RWPE2 (cell line): Measurements from ENCODE around the gene COX8C.

Experiments used
- ATAC-seq: fragments of 200-7000 bp; cut with Tn5 transposase; 3 replicates; pipeline ENCODE4 v1.9.1; 2021; ENCODE audit warnings: low read depth
- DNase-seq: peaks from one replicate; pipeline ENCODE4 v3.0.0-alpha.2; 2020; ENCODE audit warnings: low spot score
- H3K27ac ChIP-seq: fragments of 450-650 bp; 2 replicates; pipeline ENCODE4 v1.5.1; 2017; ENCODE audit warnings: mild to moderate bottlenecking; ENCODE audit not compliant: poor library complexity, severe bottlenecking
- H3K27me3 ChIP-seq: fragments of 250-450 bp; sonication (Bioruptor Pico); 2 replicates; pipeline ENCODE4 v1.5.1; 2021; ENCODE audit warnings: mild to moderate bottlenecking, moderate library complexity; ENCODE audit not compliant: insufficient read depth, poor library complexity, severe bottlenecking
- H3K36me3 ChIP-seq: fragments of 250-450 bp; sonication (Bioruptor Pico); 2 replicates; pipeline ENCODE4 v1.5.1; 2020; ENCODE audit warnings: low read depth, mild to moderate bottlenecking, moderate library complexity
- H3K4me1 ChIP-seq: fragments of 250-450 bp; sonication (Bioruptor Pico); 2 replicates; pipeline ENCODE4 v1.5.1; 2021; ENCODE audit warnings: mild to moderate bottlenecking, moderate library complexity; ENCODE audit not compliant: insufficient read depth, poor library complexity, severe bottlenecking
- H3K4me3 ChIP-seq: fragments of 250-450 bp; sonication (Bioruptor Pico); 2 replicates; pipeline ENCODE4 v1.5.1; 2021; ENCODE audit warnings: mild to moderate bottlenecking, moderate library complexity; ENCODE audit not compliant: severe bottlenecking
- H3K9me3 ChIP-seq: fragments of 250-450 bp; sonication (Bioruptor Pico); 2 replicates; pipeline ENCODE4 v1.5.1; 2021; ENCODE audit warnings: mild to moderate bottlenecking, moderate library complexity; ENCODE audit not compliant: severe bottlenecking
- CTCF ChIP-seq: fragments of 450-650 bp; IDR thresholded peaks from one replicate; pipeline ENCODE4 v1.5.1; 2017; ENCODE audit warnings: mild to moderate bottlenecking, moderate library complexity; ENCODE audit not compliant: poor library complexity, severe bottlenecking

The COX8C gene

GRCh38 chr14:93302688-93303581, 44.0 kb upstream of the COX8C start:
- peak overlapping the region; percentile 68 for H3K27ac ChIP-seq
- ATAC-seq (no peak), DNase-seq (no peak)
- H3K4me3 ChIP-seq, result no peak overlapping the region
- no peaks in the 10 kb centered on the region for H3K27me3 ChIP-seq
- no peaks in the 10 kb centered on the region; the same call in 1 of the 2 replicates for H3K36me3 ChIP-seq
- TF ChIP-seq CTCF, result no peak
- H3K4me1 ChIP-seq, result peaks cover 14% of the 10 kb centered on the region
- H3K9me3 ChIP-seq, result no peaks in the 10 kb centered on the region

DNA sequence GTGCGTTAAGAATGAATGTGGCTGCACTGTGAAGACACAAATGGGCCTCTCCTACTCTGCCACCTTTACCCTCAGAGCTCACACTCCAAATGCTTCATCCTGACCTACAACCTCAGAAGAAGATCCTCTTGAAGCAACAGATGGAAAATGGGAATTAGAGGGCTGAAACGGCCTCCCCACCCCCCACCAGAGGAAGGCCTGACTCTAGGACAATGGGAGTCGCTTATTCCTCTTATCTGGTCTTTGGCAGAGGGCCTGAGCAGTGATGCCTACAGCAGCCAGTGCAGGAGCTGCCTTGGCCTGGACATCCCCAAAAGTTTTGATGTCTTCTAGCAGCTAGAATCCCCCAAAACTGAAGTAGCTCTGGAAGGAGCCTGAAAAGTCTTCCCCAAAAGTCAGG, 43.3 kb upstream of the COX8C start:
- ATAC-seq (no peak), DNase-seq (no peak)
- no peak for TF ChIP-seq CTCF
- Histone ChIP-seq H3K9me3 (no peaks in the 10 kb centered on the region), H3K4me3 (no peak overlapping the region), H3K27ac (no peak overlapping the region), H3K27me3 (no peaks in the 10 kb centered on the region), H3K36me3 (no peaks in the 10 kb centered on the region; the same call in 1 of the 2 replicates), H3K4me1 (peaks cover 14% of the 10 kb centered on the region)

GRCh38 chr14:93304771-93305170, 42.2 kb upstream of the COX8C start:
- no peak for TF ChIP-seq CTCF
- DNase-seq (no peak), ATAC-seq (peak; percentile 42; the same call in 1 of the 3 replicates)
- Histone ChIP-seq H3K36me3 (no peaks in the 10 kb centered on the region; the same call in 1 of the 2 replicates), H3K27me3 (no peaks in the 10 kb centered on the region), H3K9me3 (no peaks in the 10 kb centered on the region), H3K27ac (no peak overlapping the region), H3K4me1 (peaks cover 14% of the 10 kb centered on the region), H3K4me3 (no peak overlapping the region)

GRCh38 chr14:93305725-93306418, 41.1 kb upstream of the COX8C start:
- no peaks in the 10 kb centered on the region for H3K9me3 ChIP-seq
- no peaks in the 10 kb centered on the region for H3K27me3 ChIP-seq
- peaks cover 14% of the 10 kb centered on the region for H3K4me1 ChIP-seq
- H3K36me3 ChIP-seq, result no peaks in the 10 kb centered on the region; the same call in 1 of the 2 replicates
- H3K27ac ChIP-seq, result no peak overlapping the region
- H3K4me3 ChIP-seq, result no peak overlapping the region
- DNase-seq (no peak), ATAC-seq (no peak)
- no peak for TF ChIP-seq CTCF
